B cell (primary cell): ENCODE data around the gene WDR46. TPM values are rescaled to one million over a fixed set of nuclear protein-coding genes. Genes with fewer than 3 reads are reported as not detected.

ENCODE experiments used
- ATAC-seq: fragments of 200-7000 bp; cut with Tn5 transposase; one replicate; pipeline ENCODE4 v1.10.0; 2021; ENCODE audit warnings: low read depth, mild to moderate bottlenecking, moderate number of reproducible peaks, moderate library complexity
- CTCF ChIA-PET: fragments of 350-600 bp; sonication (Branson Sonifier 250); formaldehyde crosslinking; loops from one replicate; lab custom pipeline; 2021; ENCODE audit warnings: antibody characterized with exemption, inconsistent platforms; lab: Charles Lee
- POLR2A ChIA-PET: fragments of 350-600 bp; sonication (Branson Sonifier 250); formaldehyde crosslinking; loops from one replicate; lab custom pipeline; 2021; ENCODE audit warnings: antibody characterized with exemption; lab: Charles Lee
- DNase-seq: peaks from one replicate; pipeline ENCODE4 v3.0.0; 2013
- H2AFZ ChIP-seq: 2 replicates; pipeline ENCODE4 v1.6.1; 2012; ENCODE audit warnings: mild to moderate bottlenecking, low read depth, low read length; ENCODE audit not compliant: insufficient read depth, poor library complexity, severe bottlenecking
- H3K27ac ChIP-seq, 2 donors: 1 replicate in 1 of 2; 2 replicates in 1 of 2; pipeline ENCODE4 v1.5.1; 2012 to 2013; ENCODE audit warnings: low read length in 2 of 2, mild to moderate bottlenecking in 2 of 2, moderate library complexity in 1 of 2
- H3K27me3 ChIP-seq, 4 experiments: fragments of 200-600 bp in 1 of 4; sonication (generic) in 1 of 4; replicated peaks in 1 of 4; 1 replicate in 2 of 4; 2 replicates in 2 of 4; pipeline versions ENCODE4 v1.6.1 to v1.7.0; 2013 to 2016; ENCODE audit warnings: low read length in 3 of 4, mild to moderate bottlenecking in 2 of 4, mixed read lengths in 1 of 4, moderate library complexity in 1 of 4; ENCODE audit not compliant: insufficient read depth in 4 of 4, control insufficient read depth in 3 of 4; ENCODE audit errors: control extremely low read depth in 1 of 4
- H3K36me3 ChIP-seq, 2 experiments: replicated peaks in 1 of 2; 1 replicate in 1 of 2; 2 replicates in 1 of 2; pipeline versions ENCODE4 v1.6.1 to v1.7.1; 2013; ENCODE audit warnings: low read length in 1 of 2; ENCODE audit not compliant: insufficient read depth in 2 of 2, control insufficient read depth in 1 of 2; ENCODE audit errors: control extremely low read depth in 1 of 2, extremely low read depth in 1 of 2
- H3K4me1 ChIP-seq, 2 donors: fragments of 200-600 bp in 1 of 2; sonication (generic) in 1 of 2; 1 replicate in 1 of 2; 2 replicates in 1 of 2; pipeline versions ENCODE4 v1.5.1 to v1.6.1; 2013 to 2017; ENCODE audit warnings: low read length in 2 of 2; ENCODE audit not compliant: control insufficient read depth in 2 of 2, insufficient read depth in 2 of 2
- H3K4me2 ChIP-seq: replicated peaks from 2 replicates; pipeline ENCODE3; 2012; ENCODE audit warnings: mild to moderate bottlenecking, low read depth, low read length; ENCODE audit not compliant: poor library complexity, severe bottlenecking
- H3K4me3 ChIP-seq, 5 experiments: fragments of 200-600 bp in 1 of 5; sonication (generic) in 1 of 5; 1 replicate in 3 of 5; 2 replicates in 2 of 5; pipeline versions ENCODE4 v1.5.1 to v1.7.0; 2011 to 2016; ENCODE audit warnings: low read length in 4 of 5, mild to moderate bottlenecking in 4 of 5, low read depth in 2 of 5, control low read depth in 1 of 5, moderate library complexity in 1 of 5; ENCODE audit not compliant: insufficient read depth in 1 of 5; ENCODE audit errors: control extremely low read depth in 1 of 5, extremely low read depth in 1 of 5
- H3K79me2 ChIP-seq: fragments of 200-600 bp; sonication (generic); one replicate; pipeline ENCODE4 v1.6.0; 2016; ENCODE audit warnings: low read length; ENCODE audit not compliant: control insufficient read depth, insufficient read depth
- H3K9ac ChIP-seq: fragments of 200-600 bp; sonication (generic); 2 replicates; pipeline ENCODE4 v1.6.1; 2017; ENCODE audit warnings: mild to moderate bottlenecking, low read length, moderate library complexity
- H3K9me3 ChIP-seq, 3 donors: one replicate each; pipeline versions ENCODE4 v1.6.1 to v1.7.1; 2013; ENCODE audit warnings: low read length in 2 of 3; ENCODE audit not compliant: control insufficient read depth in 2 of 3, insufficient read depth in 1 of 3; ENCODE audit errors: control extremely low read depth in 1 of 3
- H4K20me1 ChIP-seq: 2 replicates; pipeline ENCODE4 v1.6.0; 2012; ENCODE audit warnings: mild to moderate bottlenecking, low read length; ENCODE audit not compliant: insufficient read depth, control insufficient read depth, poor library complexity, severe bottlenecking
- H3K27ac Mint-ChIP-seq: one replicate; pipeline ENCODE4 v1.8.0; 2021; ENCODE audit warnings: mixed read lengths
- H3K27me3 Mint-ChIP-seq: one replicate; pipeline ENCODE4 v1.8.0; 2021; ENCODE audit warnings: mixed read lengths
- H3K4me1 Mint-ChIP-seq: one replicate; pipeline ENCODE4 v1.8.0; 2021; ENCODE audit warnings: mixed read lengths
- H3K4me3 Mint-ChIP-seq: one replicate; pipeline ENCODE4 v1.8.0; 2021; ENCODE audit warnings: mixed read lengths
- H3K9me3 Mint-ChIP-seq: one replicate; pipeline ENCODE4 v1.8.0; 2022; ENCODE audit warnings: mixed read lengths; ENCODE audit not compliant: insufficient read depth
- EZH2 ChIP-seq: IDR thresholded peaks from 2 replicates; pipeline ENCODE4 v1.6.1; 2012; ENCODE audit warnings: borderline replicate concordance, low read depth, mild to moderate bottlenecking, moderate library complexity, low read length; ENCODE audit not compliant: insufficient read depth, poor library complexity, severe bottlenecking
- WGBS: methylation state at CpG from one replicate; pipeline ENCODE4 v1.1.5; 2013; ENCODE audit warnings: missing lambda C conversion rate; ENCODE audit not compliant: insufficient coverage; 5-methylcytosine and 5-hydroxymethylcytosine counted together
- intact Hi-C: fragments of 100-400 bp; cut with micrococcal nuclease; formaldehyde crosslinking; loops from one replicate; pipeline ENCODE4 v1.10.0; 2022
- polyA plus RNA-seq: library from polyadenylated mRNA; depleted of rRNA; stranded (reverse); fragments of >200 nt; gene quantifications from 2 replicates; pipeline ENCODE4 v1.2.3, GENCODE V29; 2012
- total RNA-seq, 2 donors: library from RNA; stranded (reverse); fragments of 120-200 nt in 1 of 2; gene quantifications; 1 replicate in 1 of 2; 2 replicates in 1 of 2; pipeline versions ENCODE4 v1.2.3 to v1.2.4, GENCODE V29; 2013 to 2022
- TF ChIP-seq, protein P1 (sequence below): fragments of 200-600 bp; IDR thresholded peaks from one replicate; pipeline ENCODE4 v1.8.0; 2022; ENCODE audit warnings: antibody characterized with exemption, mild to moderate bottlenecking

The WDR46 gene
- total and polyA plus RNA-seq, 2 donors (not counting 1 experiment from before 2014, with no cell fraction given) = 60.1 to 77.2 TPM

DNA sequence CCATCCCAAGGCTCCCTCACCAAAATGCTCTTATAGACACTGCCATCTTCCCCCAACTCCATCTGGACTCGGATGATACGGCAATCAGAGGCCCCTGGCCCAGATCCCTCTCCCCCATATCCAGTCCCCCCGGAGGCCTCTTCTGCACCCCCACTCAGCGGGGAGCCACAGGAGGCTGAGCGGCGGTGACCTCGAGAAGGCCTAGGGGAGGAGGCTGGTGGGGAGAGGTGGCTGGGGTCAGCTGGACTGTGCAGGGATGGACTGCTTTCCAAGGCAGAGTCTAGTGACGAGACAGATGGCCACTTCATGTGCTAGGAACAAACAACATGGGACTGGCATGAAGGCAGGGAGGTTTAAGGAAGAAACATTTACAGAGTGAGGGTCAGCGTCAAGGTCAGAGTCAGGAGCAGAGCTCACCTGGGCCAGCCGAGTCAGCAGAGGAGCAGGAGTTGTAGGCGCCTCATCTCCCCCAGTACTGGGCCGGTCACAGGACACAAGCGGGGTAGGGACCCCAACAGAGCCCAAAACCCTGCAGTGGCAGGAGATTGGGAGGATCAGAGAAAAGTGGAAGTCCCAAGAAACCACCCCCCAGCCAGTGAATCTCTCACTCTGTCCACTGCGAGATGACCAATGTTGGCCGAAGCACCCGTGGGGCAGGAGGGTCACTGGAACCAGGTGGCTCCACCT, 4.1 kb upstream of the WDR46 start:
- DNase-seq (no peak), ATAC-seq (no peak)
- Mint-ChIP-seq H3K27me3 (no peaks in the 10 kb centered on the region), H3K9me3 (no peaks in the 10 kb centered on the region), H3K4me3 (no peak overlapping the region), H3K27ac (peak overlapping the region; percentile 27), H3K4me1 (peaks cover 44% of the 10 kb centered on the region)
- H3K4me2 ChIP-seq = no peak overlapping the region
- CTCF ChIA-PET = interaction anchor here (1.4 kb wide), 1 partner anchor 15 kb away, joined by 3 read pairs; no protein-coding TSS in a partner anchor
- H3K9ac ChIP-seq = no peak overlapping the region
- POLR2A ChIA-PET = interaction anchor here (0.5 to 1.2 kb wide), 2 partner anchors 19 to 95 kb away, joined by 3 to 6 read pairs; no protein-coding TSS in a partner anchor
- H2AFZ ChIP-seq = no peak overlapping the region
- no peak overlapping the region for H3K4me3 ChIP-seq
- no peak for TF ChIP-seq EZH2
- TF ChIP-seq, protein P1, sequence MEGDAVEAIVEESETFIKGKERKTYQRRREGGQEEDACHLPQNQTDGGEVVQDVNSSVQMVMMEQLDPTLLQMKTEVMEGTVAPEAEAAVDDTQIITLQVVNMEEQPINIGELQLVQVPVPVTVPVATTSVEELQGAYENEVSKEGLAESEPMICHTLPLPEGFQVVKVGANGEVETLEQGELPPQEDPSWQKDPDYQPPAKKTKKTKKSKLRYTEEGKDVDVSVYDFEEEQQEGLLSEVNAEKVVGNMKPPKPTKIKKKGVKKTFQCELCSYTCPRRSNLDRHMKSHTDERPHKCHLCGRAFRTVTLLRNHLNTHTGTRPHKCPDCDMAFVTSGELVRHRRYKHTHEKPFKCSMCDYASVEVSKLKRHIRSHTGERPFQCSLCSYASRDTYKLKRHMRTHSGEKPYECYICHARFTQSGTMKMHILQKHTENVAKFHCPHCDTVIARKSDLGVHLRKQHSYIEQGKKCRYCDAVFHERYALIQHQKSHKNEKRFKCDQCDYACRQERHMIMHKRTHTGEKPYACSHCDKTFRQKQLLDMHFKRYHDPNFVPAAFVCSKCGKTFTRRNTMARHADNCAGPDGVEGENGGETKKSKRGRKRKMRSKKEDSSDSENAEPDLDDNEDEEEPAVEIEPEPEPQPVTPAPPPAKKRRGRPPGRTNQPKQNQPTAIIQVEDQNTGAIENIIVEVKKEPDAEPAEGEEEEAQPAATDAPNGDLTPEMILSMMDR = no peak
- WGBS = 95% methylated on average over 10 of the region's 16 CpGs
- peaks cover 20% of the 10 kb centered on the region for H4K20me1 ChIP-seq
- peaks cover 32% of the 10 kb centered on the region for H3K79me2 ChIP-seq
- intact Hi-C loops = no loop called here
- no peaks in the 10 kb centered on the region for H3K27me3 ChIP-seq
- H3K9me3 ChIP-seq = no peaks in the 10 kb centered on the region
- H3K36me3 ChIP-seq = peaks cover 0 to 60% of the 10 kb centered on the region in 2 experiments
- H3K27ac ChIP-seq = no peak overlapping the region
- peaks cover 22 to 32% of the 10 kb centered on the region in 2 donors for H3K4me1 ChIP-seq

DNA sequence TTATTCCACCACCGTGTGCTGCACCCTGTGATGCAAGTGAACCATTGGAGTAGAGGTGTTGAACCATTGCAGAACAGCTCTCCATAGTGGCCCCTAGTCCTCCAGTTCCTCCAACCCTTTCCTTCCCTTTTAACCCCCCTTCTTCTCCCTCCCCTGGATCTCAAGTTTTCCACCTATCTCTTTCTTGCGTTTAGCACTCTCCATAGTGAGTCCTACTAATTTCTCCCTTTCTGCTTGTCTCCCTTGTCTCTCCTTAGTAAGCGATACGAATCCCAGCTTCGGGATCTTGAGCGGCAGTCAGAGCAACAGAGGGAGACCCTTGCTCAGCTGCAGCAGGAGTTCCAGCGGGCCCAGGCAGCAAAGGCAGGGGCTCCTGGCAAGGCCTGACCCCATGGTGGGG, 1.4 kb upstream of the WDR46 start:
- Histone ChIP-seq H3K9ac (no peak overlapping the region), H3K4me2 (peak overlapping the region; percentile 77), H3K4me1 (peaks cover 19 to 25% of the 10 kb centered on the region in 2 donors), H3K9me3 (no peaks in the 10 kb centered on the region), H3K79me2 (peaks cover 41% of the 10 kb centered on the region), H4K20me1 (peaks cover 5% of the 10 kb centered on the region), H3K4me3 (peak overlapping the region in 1 of 5 experiments; percentile 99), H3K27me3 (no peaks in the 10 kb centered on the region), H3K36me3 (peaks cover 0 to 62% of the 10 kb centered on the region in 2 experiments), H2AFZ (no peak overlapping the region), H3K27ac (peak overlapping the region in 1 of 2 donors; percentile 68)
- DNase-seq (no peak), ATAC-seq (no peak)
- TF ChIP-seq EZH2 = no peak
- TF ChIP-seq, protein P1 = no peak
- Mint-ChIP-seq H3K27ac (peak overlapping the region; percentile 86), H3K9me3 (no peaks in the 10 kb centered on the region), H3K4me3 (peak overlapping the region; percentile 93), H3K27me3 (no peaks in the 10 kb centered on the region), H3K4me1 (peaks cover 38% of the 10 kb centered on the region)
- CTCF ChIA-PET = interaction anchor here (0.7 to 2.5 kb wide), 3 partner anchors 13 to 142 kb away, joined by 3 to 15 read pairs (median 3); partner anchors contain the start of genes B3GALT4, RPS18 and VPS52
- POLR2A ChIA-PET = interaction anchor here (1.6 to 3.4 kb wide), 5 partner anchors 9 to 19 kb away, joined by 5 to 39 read pairs (median 22); partner anchors contain the start of genes B3GALT4, RGL2, RPS18 and VPS52
- intact Hi-C loops = no loop called here
- WGBS = 78% methylated on average over 6 of the region's 7 CpGs
